GM18502 (cell line): ENCODE data around the gene PPP1CC.
A peak's percentile ranks its signal among the peaks of the same experiment; 100 is the strongest.

Source experiments
- ATAC-seq: cut with Tn5 transposase; IDR thresholded peaks from one replicate; pipeline ENCODE4 v1.9.1; 2021; ENCODE audit warnings: mild to moderate bottlenecking; ENCODE audit not compliant: unreplicated experiment, poor library complexity

PPP1CC gene

DNA sequence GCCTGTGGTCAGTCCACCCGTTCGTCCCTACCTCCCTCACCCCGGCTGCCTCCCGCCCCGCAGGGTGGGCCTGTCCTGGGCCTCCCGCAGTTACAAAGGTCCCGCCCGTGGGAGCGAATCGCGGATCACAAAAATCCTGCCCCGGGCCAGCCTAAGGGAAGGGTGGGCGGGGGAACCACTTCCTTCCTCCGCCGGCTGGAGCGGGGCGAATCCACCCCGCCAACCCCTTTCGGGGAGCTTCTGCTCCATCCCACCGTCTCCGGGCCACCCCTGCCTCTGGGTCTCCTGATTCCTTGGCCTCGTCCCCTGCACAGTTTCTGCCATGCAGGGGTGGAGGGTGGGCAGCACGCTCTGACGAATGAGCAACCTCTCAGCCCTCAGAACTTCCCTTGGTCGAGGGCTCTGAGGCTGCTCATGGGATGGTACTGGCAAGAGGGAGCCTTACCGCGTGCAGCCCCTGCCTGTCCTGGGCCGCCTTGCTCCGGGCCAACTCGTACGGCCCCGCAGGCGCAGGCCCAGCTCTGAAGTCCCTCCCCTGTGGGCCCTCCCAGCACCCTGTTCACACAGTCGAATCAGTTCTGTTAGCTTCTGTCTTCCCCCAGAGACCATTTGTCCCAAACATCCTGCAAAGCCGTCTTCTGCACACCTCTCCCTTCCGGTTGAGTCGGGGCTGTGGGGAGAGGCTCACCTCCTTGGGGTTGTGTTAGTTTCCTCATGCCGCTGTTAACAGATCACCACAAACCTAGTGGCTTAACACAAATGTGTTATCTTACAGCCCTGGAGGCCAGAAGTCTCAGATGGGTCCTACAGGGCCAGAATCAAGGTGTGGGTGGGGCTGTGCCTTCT, 53.2 kb downstream of the PPP1CC start:
- ATAC-seq: peak; percentile 61

DNA sequence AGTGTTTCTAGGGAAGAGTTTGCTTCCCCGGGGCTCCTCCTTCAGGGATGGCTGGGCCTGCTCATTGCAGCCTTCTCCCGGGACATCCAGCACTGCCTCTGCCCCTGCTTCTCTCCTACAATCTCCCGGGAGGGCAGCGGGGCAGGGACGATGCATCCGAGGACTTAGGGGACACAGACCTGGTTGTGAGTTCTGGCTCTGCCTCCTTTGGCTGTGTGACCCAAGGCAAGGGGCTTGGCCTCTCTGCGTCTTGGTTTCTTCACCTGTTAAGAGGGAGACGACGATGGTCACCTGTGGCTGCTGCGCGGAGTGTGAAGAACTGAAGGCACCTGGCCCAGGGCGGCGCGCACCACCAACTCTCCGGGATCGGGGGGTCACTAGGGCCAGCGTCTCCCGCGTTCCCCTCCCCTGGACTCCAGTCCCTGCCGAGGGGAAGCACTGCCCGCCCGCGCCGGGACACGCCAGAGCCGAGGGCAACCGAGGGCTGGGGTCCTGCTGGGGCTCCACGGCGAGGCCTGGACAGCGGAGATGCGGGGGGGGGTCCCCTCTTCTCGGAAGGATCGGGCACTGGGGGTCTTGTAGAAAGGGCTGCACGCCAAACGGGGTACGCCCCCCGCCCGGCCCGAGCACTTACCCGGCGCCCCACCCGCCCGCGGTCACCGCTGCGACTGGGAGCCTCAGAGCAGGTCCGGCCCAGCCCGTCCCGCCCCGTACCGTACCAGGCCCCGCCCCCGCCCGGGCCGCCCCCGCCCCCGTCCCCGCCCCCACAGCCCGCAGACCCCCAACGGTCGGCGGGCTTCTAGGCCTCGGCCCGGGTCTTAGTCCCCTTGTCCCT, 54.0 kb downstream of the PPP1CC start, which contains the start of gene HVCN1:
HVCN1 (minus strand) TSS at position 670 of the 835 bp plus-strand sequence. CDS start 5,870 bp downstream, outside the sequence.
- peak; percentile 29 for ATAC-seq

DNA sequence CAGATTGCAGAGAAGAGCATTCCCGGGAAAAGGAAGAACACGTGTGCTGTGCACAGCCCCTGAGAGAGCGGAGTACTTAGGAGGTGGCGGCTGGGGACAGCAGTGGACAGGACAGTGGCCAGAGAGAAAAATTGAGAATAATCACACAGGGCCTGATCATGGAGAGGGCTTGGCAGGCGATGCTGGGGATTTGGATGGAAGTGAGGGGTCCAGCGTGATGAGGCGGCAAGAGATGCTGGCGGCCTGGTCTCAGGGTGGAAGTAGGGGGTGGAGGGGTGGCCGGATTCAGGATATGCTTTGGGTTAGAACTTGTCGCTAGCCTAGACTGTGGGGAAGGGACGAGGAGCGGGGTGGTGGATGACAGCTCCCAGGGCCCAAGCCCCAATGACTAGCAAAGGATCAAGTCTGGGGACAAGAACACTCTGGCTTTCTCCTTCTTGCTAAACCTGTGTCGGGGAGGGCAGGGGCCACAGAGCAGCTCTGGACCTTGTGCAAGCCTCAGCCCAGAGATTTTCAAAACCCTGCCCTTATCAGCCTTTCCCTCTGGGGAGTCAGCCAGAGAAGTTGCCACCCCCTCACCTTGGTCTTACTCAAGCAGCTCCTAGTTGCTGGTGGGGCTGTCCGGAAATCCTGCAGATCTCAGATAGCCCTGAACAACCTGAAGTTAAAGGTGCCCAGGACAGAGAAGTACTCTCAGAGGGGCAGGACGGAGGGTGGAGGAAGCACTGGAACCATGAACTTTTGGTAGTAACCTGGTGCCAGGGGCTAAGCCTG, 55.1 kb downstream of the PPP1CC start:
- ATAC-seq: no peak

GRCh38 chr12:110686294-110686903, 56.3 kb downstream of the PPP1CC start:
- ATAC-seq: no peak

DNA sequence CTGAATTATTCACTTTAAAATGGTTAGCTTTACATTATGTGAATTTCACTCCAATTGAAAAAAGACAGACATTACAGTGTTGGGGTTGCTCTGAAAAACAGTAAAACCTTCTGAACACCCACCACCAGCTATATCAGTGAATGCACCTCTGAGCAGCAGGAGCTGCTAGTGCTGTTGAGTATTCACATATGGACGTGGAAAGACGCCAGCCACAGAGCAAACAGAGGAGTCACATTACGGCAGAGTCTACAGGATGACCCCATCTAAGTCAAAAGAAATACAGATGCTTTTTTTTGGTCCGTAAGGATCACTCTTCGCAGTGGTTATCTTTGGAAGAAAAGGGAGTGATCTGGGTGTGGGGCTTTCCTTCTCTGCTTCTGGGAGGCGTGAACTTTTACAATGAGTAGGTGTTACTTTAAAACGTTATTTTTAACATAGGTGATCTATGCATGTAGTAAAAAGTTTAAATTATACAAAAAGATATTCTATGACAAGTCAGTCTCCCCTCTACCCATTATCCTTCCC, 58.3 kb downstream of the PPP1CC start:
- no peak for ATAC-seq

- no peak for ATAC-seq
Observed at GRCh38 chr12:110683888-110684287, 58.8 kb downstream of the PPP1CC start.

DNA sequence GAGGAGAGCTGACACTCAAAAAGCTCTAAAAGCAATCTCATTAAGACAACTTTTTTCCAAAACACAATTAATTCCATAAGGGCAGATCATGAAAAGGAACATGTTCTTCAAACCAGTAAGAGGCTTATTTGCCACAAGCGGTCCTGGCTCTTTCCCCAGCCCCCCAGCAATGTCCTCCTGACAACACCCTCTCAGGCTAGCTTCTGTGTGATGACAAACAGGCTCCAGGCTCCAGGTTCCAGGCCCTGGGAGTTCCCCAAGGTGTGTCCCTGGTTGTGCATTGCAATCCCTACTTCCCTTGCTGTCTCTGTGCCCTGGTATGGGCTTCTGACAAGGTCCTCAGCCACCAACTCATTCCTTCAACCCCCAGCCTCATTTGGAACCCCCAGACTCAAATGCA, 62.7 kb downstream of the PPP1CC start:
- no peak for ATAC-seq

- no peak for ATAC-seq
Observed at GRCh38 chr12:110679201-110679600, 63.5 kb downstream of the PPP1CC start.

DNA sequence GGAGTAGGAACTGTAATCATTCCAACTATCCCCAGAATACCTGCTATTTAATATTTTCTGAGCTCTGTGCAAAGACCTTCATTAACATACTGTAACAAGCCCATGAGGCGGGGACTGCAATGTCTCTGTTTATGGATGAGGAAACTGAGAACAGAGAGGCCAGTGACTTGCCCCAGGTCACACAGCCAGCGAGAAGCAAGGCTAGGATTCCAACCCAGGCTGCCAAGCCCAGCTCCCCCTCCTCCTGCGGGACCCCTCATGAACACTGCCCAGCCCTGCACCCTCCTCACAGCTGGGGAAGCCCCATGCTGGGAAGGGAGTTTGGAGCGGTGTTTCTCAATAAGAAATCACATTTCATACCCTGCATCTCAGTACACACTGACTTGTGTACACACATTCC, 64.7 kb downstream of the PPP1CC start:
- peak; percentile 16 for ATAC-seq

DNA sequence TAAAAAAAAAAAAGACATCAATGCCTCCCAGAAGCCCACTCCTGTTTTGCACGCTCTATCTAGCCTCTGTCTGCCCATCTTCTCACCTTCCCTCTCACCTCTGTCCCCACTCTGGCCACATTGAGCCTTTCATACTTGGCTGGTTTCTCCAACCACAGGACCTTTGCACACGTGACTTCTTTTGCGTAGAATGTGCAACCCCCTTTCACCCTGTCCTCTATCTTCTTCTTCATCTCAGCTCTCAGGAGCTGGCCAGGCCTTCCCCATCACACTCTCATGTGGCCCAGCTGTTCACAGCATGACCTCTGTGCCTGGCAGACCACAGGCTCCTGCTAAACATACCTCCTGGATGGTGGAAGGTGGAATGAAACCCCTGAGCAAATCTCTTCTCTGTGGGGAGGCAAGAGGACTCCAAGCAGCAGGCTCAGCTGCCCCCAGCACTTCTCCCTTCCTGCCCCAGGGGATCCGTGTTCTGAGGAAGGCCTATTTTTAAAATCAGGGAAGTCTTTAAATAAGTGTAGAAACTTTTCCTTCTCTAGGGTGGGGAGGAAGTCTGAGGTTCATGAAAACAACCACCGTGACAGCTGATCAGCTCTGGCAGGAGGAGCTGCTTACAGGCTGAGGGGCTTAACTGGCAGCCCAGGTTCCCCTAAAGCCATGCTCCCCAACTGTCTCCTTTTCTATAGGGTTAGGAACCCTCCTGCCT, 65.3 kb downstream of the PPP1CC start:
- ATAC-seq: peak; percentile 79

GRCh38 chr12:110676171-110676570, 66.5 kb downstream of the PPP1CC start:
- ATAC-seq: no peak

GRCh38 chr12:110670161-110670701, 72.5 kb downstream of the PPP1CC start:
- peak; percentile 63 for ATAC-seq
